SH-SY5Y (cell line): ENCODE data around the gene HIVEP1.

Experiments
- GATA2 ChIP-seq: IDR thresholded peaks from 2 replicates; pipeline ENCODE4 v1.6.1; 2011; ENCODE audit warnings: mild to moderate bottlenecking, low read depth, low read length
- GATA3 ChIP-seq: IDR thresholded peaks from 2 replicates; pipeline ENCODE4 v1.6.1; 2011; ENCODE audit warnings: low read depth, mild to moderate bottlenecking, low read length, moderate library complexity

The HIVEP1 gene

DNA sequence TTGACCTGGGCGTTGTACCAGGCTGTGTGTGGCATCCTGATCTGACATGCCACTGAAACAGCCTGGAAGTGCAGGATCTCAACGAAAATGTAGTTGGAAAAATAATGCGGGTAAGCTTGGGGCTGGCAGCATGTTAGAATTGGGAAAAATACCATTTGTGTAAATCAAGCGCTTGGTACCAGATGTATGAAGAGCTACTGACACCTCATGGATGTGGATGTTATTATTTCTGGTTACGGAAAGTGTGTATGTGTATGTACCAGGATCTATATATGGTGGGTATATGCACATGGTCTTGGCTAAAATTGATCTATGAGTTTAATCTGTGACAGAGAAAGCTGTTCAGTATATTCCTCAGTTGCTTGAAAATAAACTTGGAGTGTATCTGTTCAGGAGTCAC is 22.7 kb downstream of the HIVEP1 start:
- TF ChIP-seq GATA3, result no peak
- TF ChIP-seq GATA2, result no peak

DNA sequence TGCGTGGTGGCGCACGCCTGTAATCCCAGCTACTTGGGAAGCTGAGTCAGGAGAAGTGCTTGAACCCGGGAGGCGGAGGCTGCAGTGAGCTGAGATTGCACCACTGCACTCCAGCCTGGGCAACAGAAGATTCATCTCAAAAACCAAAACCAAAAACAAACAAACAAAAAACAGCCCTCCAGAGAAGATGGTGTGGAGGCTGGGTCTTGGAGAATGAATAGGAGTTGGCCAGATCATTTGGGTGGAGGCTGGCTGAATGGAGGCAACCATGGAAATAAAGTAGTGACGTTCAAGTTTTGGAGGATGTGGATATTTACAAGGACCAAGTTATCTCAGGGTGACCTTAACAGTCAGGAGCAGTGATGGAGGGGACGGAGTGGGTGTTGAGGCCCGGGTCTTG is 24.7 kb downstream of the HIVEP1 start:
- no peak for TF ChIP-seq GATA3
- no peak for TF ChIP-seq GATA2

DNA sequence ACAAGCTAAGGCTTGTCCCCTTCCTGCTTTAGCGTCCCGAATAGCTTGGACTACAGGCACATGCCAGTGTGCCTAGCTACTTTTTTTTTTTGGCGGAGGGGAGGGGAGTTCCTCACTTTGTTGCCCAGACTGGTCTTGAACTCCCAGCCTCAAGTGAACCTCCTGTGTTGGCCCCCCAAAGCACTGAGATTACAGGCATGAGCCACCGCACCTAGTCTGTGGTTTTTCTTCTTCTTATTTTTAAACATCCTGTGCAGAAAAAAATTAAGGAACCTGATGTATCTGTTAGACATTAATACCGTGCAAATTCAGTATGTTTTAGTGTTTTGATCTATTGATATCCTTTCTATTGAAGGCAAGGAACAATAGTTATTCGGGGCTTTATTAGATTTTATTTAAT is 25.7 kb downstream of the HIVEP1 start:
- no peak for TF ChIP-seq GATA3
- TF ChIP-seq GATA2, result no peak

DNA sequence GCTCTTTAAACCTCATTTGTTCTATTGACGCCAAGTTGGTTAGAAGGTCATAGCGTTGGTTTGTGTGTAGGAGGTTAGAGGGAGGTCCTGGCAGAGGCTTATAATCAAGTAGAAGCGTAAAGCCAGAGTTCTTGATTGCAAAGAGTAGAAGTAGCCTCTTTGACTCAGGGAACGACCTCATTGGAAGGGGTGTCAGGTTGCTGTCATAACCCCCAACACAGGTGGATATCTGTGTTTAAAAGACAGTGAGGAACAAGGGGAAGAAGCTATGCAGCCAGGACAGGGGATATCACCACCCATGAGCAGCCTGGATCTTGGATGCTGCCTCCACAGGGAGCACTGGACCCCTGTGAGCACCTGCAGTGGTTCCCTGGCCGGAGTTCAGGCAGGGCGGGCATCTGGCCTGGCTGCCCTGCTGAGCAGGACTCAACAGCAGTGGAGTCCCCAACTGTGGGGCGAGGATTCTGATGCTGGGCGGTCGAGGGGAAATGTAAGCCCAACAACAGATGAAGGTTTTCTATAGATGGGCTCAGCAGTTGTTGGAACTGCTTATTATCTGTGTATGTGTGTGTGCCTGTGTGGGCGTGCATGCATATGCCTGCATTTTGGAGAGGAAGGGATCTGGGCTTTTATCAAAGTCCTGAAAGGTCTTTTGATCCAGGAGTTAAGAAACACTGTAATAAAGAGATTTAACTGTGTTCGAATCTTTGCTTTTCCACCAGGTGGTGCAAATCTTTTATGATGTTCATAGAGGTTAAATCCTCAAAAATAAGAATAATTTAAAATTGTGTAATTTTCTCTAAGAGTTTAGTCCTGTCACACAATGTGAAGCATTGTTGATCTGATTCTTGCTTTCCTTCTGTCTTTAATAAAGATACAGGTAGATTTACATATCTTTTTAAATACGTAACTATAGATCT is 27.7 kb downstream of the HIVEP1 start:
- TF ChIP-seq GATA2 (no peak), GATA3 (no peak)

DNA sequence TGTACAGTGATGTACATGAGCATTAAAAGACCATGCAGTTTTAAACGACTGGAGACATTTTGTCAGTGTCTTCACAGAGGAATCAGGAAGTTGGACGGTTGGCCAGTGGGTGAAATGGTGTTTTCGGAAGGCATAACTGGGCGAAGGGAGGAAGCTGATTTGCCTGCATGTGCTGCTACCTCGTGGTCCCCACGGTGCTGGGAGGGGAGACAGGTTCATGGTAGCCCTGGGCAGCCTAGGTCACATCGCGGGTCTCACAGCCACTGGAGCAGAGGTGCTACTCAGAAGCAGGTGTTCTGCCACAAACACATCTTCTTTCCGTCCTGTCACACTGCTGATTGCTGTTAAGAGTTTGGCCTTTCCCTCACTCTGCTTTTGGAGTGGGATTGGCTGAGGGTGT is 35.2 kb downstream of the HIVEP1 start:
- TF ChIP-seq GATA2 (no peak), GATA3 (no peak)

DNA sequence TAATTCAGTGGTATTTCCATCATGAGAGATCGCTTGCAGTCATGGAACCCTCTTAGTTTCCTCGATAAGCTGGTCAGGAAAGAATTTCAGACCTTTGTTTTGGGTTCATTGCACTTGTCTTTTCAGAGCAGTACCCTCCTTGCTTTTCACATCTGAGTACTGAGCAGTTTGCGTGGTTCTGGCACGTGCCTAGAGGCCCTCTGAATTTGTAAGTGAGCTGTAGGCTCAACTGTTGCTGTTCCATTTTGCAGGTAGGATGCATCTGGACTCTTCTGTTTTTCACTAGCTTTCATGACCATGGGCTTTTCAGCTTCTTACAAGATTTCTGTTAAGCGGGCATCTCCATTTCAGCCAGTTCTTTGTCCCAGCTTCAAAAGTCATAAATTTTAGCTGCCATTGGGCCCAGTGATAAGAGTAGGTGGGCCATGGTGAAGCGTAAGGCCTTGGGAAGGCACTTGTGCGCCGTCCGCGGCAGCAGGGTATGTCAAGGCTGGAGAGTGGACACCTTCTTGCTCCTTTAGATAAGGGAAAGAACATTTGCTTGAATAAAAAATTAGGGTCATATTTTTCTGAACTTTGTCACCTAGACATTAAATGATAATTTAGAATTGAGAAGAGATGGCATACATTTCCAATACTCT is 35.8 kb downstream of the HIVEP1 start:
- TF ChIP-seq GATA2, result no peak
- TF ChIP-seq GATA3, result no peak

DNA sequence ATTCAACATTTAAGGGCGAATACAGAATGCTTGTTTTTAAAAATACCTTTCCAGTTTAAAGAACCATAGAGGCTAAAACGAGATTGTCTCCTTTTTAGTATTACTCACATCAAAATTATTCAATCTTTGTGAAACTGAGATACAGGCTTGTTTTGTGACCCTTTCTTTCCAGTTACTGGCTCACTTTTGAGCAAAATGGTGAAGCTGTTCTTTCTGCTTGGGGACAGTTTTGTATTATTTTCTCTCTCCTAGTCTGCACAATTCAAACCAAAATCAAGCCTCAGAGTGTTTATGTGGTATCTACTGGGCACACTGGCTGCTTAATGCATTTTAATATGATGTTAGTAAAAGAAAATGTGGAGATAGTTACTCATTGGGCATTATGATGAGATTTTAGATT is 36.5 kb downstream of the HIVEP1 start:
- no peak for TF ChIP-seq GATA2
- TF ChIP-seq GATA3, result no peak

DNA sequence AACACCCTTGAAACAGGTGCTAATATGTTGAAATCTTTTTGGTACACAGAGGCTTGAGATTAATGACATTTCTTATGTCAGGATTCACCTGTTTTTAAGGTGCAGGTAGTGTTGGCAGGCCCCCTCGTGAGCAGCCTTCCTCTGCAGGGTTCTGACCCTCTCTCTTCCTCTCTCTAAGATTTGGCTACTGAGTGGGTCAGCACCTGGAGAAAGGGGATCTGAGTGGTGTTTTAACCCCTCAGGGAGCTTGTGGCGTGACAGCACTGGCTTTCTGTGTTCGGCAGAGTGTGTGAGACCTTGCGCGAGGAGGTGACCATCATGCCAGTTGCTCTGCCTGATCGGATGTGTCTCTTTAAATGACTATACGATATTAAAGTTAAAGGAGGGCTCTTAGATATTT is 37.1 kb downstream of the HIVEP1 start:
- TF ChIP-seq GATA3 (no peak), GATA2 (no peak)

DNA sequence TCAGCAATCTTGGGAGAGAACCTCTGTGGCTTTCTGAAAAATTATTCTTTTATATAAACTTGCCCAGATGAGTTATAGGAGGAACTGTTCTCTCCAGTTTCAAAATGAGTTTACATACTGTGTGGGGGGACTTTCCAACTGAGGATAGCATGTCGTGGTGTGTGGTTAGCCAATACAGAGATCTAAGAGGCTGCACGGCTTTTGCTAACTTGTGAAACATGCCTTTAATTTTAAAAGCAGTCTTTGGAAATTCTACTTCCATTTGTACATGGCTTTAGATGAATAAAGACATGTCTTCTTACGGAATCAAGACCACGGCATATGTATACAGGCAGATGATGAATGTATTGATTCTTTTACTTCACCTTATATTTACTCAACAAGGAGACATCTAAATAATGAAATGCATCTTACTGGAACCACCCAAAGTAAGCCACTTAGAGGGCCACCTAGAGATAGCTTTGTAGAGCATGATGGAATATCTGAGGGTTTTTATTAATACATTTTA is 39.8 kb downstream of the HIVEP1 start:
- TF ChIP-seq GATA3 (no peak), GATA2 (no peak)

DNA sequence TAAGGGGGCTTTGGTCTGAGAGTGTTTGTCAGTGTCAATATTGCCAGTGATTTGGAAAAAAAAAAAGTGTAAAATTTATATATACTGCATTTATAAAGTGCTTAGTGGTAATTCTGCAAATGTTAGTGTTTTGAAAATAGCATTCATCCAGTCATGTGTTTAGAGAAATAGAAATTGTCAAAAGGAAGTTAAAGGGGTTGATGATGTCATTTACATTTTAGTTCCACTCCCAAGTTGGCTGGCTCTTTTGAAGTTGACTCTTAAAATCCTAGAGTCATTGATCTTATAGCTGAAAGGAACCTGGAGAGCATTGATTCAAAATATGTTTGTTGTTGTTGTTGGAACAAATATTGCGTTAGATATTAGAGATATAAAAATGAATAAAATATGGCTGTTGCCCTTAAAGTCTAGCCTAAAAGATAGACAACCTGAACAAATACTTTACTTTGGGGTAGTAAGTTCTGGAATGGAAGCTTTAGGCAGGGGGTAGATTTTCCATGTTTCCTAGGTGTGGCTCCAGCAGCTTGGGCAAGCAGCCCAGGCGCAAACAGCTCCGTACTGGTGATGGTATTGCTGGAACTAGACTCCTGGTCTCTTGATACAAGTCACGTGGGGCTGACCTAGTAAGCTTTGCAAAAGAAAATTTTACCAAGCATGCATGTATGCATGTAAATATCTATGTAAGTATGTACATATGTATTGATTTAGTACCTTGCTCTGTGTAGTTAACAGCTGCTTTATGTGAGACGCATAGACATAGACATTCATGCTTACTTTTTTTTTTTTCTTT is 46.3 kb downstream of the HIVEP1 start:
- TF ChIP-seq GATA2, result no peak
- TF ChIP-seq GATA3, result no peak

DNA sequence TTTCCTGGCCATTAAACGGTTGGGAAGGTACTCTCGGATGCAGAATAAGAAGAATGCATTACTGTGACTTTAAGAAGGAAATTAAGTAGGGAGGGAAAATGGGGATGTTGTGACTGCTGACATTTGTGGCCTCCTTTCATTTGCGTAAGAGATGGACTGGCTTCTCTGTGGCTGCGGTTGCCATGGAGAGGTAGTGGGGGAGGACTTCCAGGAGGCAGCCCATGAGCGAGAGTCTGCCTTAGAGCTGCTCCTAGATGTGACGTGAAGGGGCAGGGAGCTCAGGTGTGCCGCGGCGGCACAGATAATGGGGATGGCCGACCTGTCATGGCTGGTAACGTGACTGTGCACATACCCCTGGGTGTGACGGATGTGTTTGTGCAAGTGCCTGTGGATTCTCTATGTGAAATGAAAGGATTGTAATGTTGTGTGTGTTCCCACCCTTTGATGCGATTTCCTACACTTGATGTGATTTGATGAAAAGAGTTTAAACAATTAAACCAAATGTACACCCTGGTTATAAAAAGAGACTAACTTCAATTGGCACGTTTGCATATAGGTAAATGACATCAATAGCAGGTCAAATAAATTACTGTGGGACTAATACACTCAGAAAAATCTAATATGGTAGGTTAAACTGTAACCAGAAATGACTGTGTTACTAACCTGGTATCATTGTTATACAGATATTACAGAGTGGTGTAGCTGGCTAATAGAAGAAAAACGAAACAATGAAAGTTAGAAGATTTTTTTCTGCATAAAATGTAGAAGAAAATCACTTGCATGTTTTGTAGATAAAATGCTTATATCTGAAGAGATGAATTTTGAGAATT is 48.9 kb downstream of the HIVEP1 start:
- TF ChIP-seq GATA2 (no peak), GATA3 (no peak)

DNA sequence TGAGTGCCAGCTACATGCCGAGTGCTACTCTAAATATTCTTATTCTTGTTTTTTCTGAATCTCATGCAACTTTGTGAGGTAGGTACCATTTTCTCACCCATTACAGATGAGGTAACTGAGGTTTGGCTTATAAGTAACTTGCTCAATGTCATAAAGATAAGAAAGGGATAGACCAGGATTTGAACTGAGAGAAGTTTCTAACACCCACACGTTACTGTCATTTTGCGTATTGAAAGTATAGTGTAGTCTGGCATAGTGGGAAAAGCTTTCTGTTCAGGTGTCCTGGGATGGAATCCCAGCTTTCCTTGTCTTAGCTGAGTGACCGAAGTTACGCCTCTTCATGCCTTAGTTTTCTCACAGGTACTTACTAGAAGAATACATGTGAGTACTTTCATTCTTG is 50.5 kb downstream of the HIVEP1 start:
- TF ChIP-seq GATA3 (no peak), GATA2 (no peak)

DNA sequence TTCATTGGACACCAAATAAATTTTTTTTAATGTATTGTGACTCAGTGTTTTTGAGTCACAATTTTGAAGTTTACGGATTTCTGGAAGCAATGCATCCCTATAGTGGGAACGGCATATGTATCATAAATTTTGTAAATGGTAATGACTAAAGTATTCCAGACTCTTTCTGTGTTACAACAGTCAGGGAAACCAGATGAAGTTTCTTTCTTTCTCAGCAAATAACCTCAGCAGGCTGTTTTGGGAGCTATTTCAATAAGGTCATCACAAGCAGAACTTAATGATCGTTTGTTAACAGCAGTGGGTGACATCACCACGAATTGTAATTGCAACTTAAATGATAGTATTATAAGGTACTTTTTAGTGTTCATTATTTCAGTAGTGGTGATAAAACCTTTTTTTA is 52.0 kb downstream of the HIVEP1 start:
- no peak for TF ChIP-seq GATA2
- no peak for TF ChIP-seq GATA3
